IMR-90 (cell line): ENCODE data around the gene TACC3. TPM values are rescaled to one million over a fixed set of nuclear protein-coding genes. Genes with fewer than 3 reads are reported as not detected.

Source experiments
- ATAC-seq: fragments of 200-7000 bp; cut with Tn5 transposase; 2 replicates; pipeline ENCODE4 v1.9.1; 2020; ENCODE audit warnings: low read depth, mild to moderate bottlenecking, moderate library complexity
- BruUV-seq: library from RNA; stranded (reverse); fragments of 400-500 nt; replicated peaks from 2 replicates; lab custom pipeline; 2021; lab: Mats Ljungman, UMichigan
- CTCF ChIA-PET: fragments of 300-600 bp; formaldehyde crosslinking; extraction: SDS; loops from one replicate; lab custom pipeline; 2021; ENCODE audit warnings: antibody characterized with exemption; lab: Yijun Ruan, JAX
- POLR2A ChIA-PET: fragments of 300-600 bp; sonication (Branson Sonifier 250); formaldehyde crosslinking; loops from one replicate; lab custom pipeline; 2022; ENCODE audit warnings: antibody characterized with exemption; ENCODE audit not compliant: unreplicated experiment; lab: Charles Lee
- DNase-seq: peaks from one replicate; pipeline ENCODE4 v3.0.0; 2013
- H2AFZ ChIP-seq: replicated peaks from 2 replicates; pipeline ENCODE3; 2013; ENCODE audit warnings: low read length, mild to moderate bottlenecking; ENCODE audit not compliant: poor library complexity
- H2AK5ac ChIP-seq: 2 replicates; pipeline ENCODE4 v1.6.1; 2013; ENCODE audit warnings: low read depth, low read length, inconsistent platforms
- H2AK9ac ChIP-seq: replicated peaks from 2 replicates; pipeline ENCODE3; 2013; ENCODE audit warnings: mild to moderate bottlenecking, low read depth, low read length, moderate library complexity; ENCODE audit not compliant: poor library complexity
- H2BK120ac ChIP-seq: 2 replicates; pipeline ENCODE4 v1.6.1; 2013; ENCODE audit warnings: low read depth, low read length, inconsistent platforms
- H2BK15ac ChIP-seq: 3 replicates; pipeline ENCODE4 v1.6.1; 2013; ENCODE audit warnings: low read depth, low read length, inconsistent platforms
- H2BK20ac ChIP-seq: 2 replicates; pipeline ENCODE4 v1.6.1; 2013; ENCODE audit warnings: low read depth, mild to moderate bottlenecking, inconsistent platforms, low read length, moderate library complexity
- H2BK5ac ChIP-seq: 2 replicates; pipeline ENCODE4 v1.6.1; 2013; ENCODE audit warnings: mild to moderate bottlenecking, low read depth, low read length, inconsistent platforms; ENCODE audit not compliant: poor library complexity, severe bottlenecking
- H3K14ac ChIP-seq: replicated peaks from 2 replicates; pipeline ENCODE4 v1.6.1; 2013; ENCODE audit warnings: low read depth, low read length, inconsistent platforms
- H3K18ac ChIP-seq: 2 replicates; pipeline ENCODE4 v1.6.1; 2013; ENCODE audit warnings: low read depth, low read length, control low read depth
- H3K23ac ChIP-seq: 2 replicates; pipeline ENCODE4 v1.6.1; 2013; ENCODE audit warnings: low read depth, low read length, inconsistent platforms
- H3K27ac ChIP-seq: 2 replicates; pipeline ENCODE4 v1.5.1; 2013; ENCODE audit warnings: mild to moderate bottlenecking, control low read depth, low read length; ENCODE audit not compliant: insufficient read depth
- H3K27me3 ChIP-seq: 2 replicates; pipeline ENCODE4 v1.6.1; 2013; ENCODE audit warnings: low read length; ENCODE audit not compliant: control insufficient read depth, insufficient read depth
- H3K36me3 ChIP-seq: 2 replicates; pipeline ENCODE4 v1.6.1; 2013; ENCODE audit warnings: low read length, mixed read lengths; ENCODE audit not compliant: control insufficient read depth, insufficient read depth
- H3K4ac ChIP-seq: 2 replicates; pipeline ENCODE4 v1.6.1; 2013; ENCODE audit warnings: low read depth, low read length, inconsistent platforms
- H3K4me1 ChIP-seq: 2 replicates; pipeline ENCODE4 v1.6.1; 2013; ENCODE audit warnings: low read length, mixed read lengths; ENCODE audit not compliant: control insufficient read depth, insufficient read depth
- H3K4me2 ChIP-seq: 2 replicates; pipeline ENCODE4 v1.6.1; 2013; ENCODE audit warnings: low read depth, mild to moderate bottlenecking, control low read depth, low read length, moderate library complexity
- H3K4me3 ChIP-seq: 2 replicates; pipeline ENCODE4 v1.5.1; 2013; ENCODE audit warnings: low read depth, mild to moderate bottlenecking, control low read depth, low read length, moderate library complexity; ENCODE audit not compliant: insufficient read depth
- H3K56ac ChIP-seq: 2 replicates; pipeline ENCODE4 v1.6.1; 2013; ENCODE audit warnings: low read length, inconsistent platforms; ENCODE audit not compliant: insufficient read depth; ENCODE audit errors: extremely low read depth
- H3K79me1 ChIP-seq, 2 experiments: 2 replicates each; pipeline ENCODE4 v1.6.1; 2013; ENCODE audit warnings: low read length in 2 of 2, inconsistent platforms in 1 of 2, low read depth in 1 of 2
- H3K9ac ChIP-seq: 2 replicates; pipeline ENCODE4 v1.6.1; 2013; ENCODE audit warnings: low read depth, low read length, control low read depth
- H3K9me1 ChIP-seq: 2 replicates; pipeline ENCODE4 v1.6.1; 2013; ENCODE audit warnings: low read length, inconsistent platforms; ENCODE audit not compliant: insufficient read depth
- H3K9me3 ChIP-seq: 2 replicates; pipeline ENCODE4 v1.6.1; 2013; ENCODE audit warnings: low read length; ENCODE audit not compliant: control insufficient read depth, insufficient read depth
- H4K20me1 ChIP-seq: 2 replicates; pipeline ENCODE4 v1.6.1; 2013; ENCODE audit warnings: low read length, inconsistent platforms; ENCODE audit not compliant: insufficient read depth
- H4K5ac ChIP-seq: 2 replicates; pipeline ENCODE4 v1.6.1; 2013; ENCODE audit warnings: mild to moderate bottlenecking, low read depth, low read length, control low read depth
- H4K8ac ChIP-seq, 2 experiments: 2 replicates each; pipeline ENCODE4 v1.6.1; 2013; ENCODE audit warnings: low read depth in 2 of 2, low read length in 2 of 2, control low read depth in 1 of 2, inconsistent platforms in 1 of 2
- H4K91ac ChIP-seq: 2 replicates; pipeline ENCODE4 v1.6.1; 2013; ENCODE audit warnings: low read depth, low read length, inconsistent platforms; ENCODE audit not compliant: insufficient read depth
- BHLHE40 ChIP-seq: fragments of 150-350 bp; IDR thresholded peaks from 2 replicates; pipeline ENCODE4 v1.6.1; 2016; ENCODE audit warnings: mild to moderate bottlenecking, low read depth, low read length
- CEBPB ChIP-seq: IDR thresholded peaks from 2 replicates; pipeline ENCODE4 v1.6.1; 2012; ENCODE audit warnings: low read depth, low read length, improper control_type of control experiment
- CHD1 ChIP-seq: IDR thresholded peaks from 2 replicates; pipeline ENCODE4 v1.6.1; 2012; ENCODE audit warnings: low read depth, low read length, improper control_type of control experiment
- ELK1 ChIP-seq: fragments of 150-350 bp; IDR thresholded peaks from 2 replicates; pipeline ENCODE4 v1.6.1; 2016; ENCODE audit warnings: low read depth, mild to moderate bottlenecking, low read length, moderate library complexity, borderline replicate concordance
- FOS ChIP-seq: fragments of 150-350 bp; IDR thresholded peaks from 2 replicates; pipeline ENCODE4 v1.6.1; 2016; ENCODE audit warnings: low read depth, low read length
- MAFK ChIP-seq: IDR thresholded peaks from 2 replicates; pipeline ENCODE4 v1.6.1; 2012; ENCODE audit warnings: low read depth, low read length, improper control_type of control experiment
- MAZ ChIP-seq: IDR thresholded peaks from 2 replicates; pipeline ENCODE4 v1.6.1; 2012; ENCODE audit warnings: low read depth, mild to moderate bottlenecking, low read length, improper control_type of control experiment, moderate library complexity, borderline replicate concordance
- MXI1 ChIP-seq: IDR thresholded peaks from 2 replicates; pipeline ENCODE4 v1.6.1; 2012; ENCODE audit warnings: low read depth, mild to moderate bottlenecking, low read length, moderate library complexity, borderline replicate concordance
- NFE2L2 ChIP-seq: fragments of 150-350 bp; IDR thresholded peaks from 2 replicates; pipeline ENCODE4 v1.6.1; 2016; ENCODE audit warnings: low read depth, mild to moderate bottlenecking, low read length
- POLR2A ChIP-seq: IDR thresholded peaks from 2 replicates; pipeline ENCODE4 v1.6.1; 2012; ENCODE audit warnings: mild to moderate bottlenecking, low read depth, low read length
- RAD21 ChIP-seq: IDR thresholded peaks from 2 replicates; pipeline ENCODE4 v1.6.1; 2012; ENCODE audit warnings: low read length, improper control_type of control experiment
- RCOR1 ChIP-seq: IDR thresholded peaks from 2 replicates; pipeline ENCODE4 v1.6.1; 2012; ENCODE audit warnings: mild to moderate bottlenecking, low read length, improper control_type of control experiment; ENCODE audit not compliant: insufficient replicate concordance
- RFX5 ChIP-seq: IDR thresholded peaks from 2 replicates; pipeline ENCODE4 v1.8.0; 2012; ENCODE audit warnings: low read depth, mild to moderate bottlenecking, low read length, moderate library complexity
- SMC3 ChIP-seq: fragments of 150-350 bp; IDR thresholded peaks from 2 replicates; pipeline ENCODE4 v1.6.1; 2016; ENCODE audit warnings: low read depth, mild to moderate bottlenecking, antibody characterized with exemption, low read length, moderate library complexity
- USF2 ChIP-seq: fragments of 150-350 bp; IDR thresholded peaks from 2 replicates; pipeline ENCODE4 v1.6.1; 2017; ENCODE audit warnings: mild to moderate bottlenecking, antibody characterized with exemption, low read length, low read depth
- WGBS, 2 experiments: methylation state at CpG; one replicate each; pipeline versions ENCODE4 v1.1.5 to v1.1.7; 2013; ENCODE audit warnings: missing lambda C conversion rate in 2 of 2; ENCODE audit not compliant: insufficient read length in 1 of 2; ENCODE audit errors: extremely low coverage in 2 of 2; 5-methylcytosine and 5-hydroxymethylcytosine counted together
- dilution Hi-C: fragments of 300-500 bp; cut with HindIII; formaldehyde crosslinking; loops from one replicate; pipeline ENCODE4 v1.14.3; 2018; ENCODE audit warnings: low sequenced_read_pairs; ENCODE audit not compliant: unreplicated experiment
- in situ Hi-C: fragments of 300-500 bp; cut with MboI; formaldehyde crosslinking; loops from 3 replicates; pipeline ENCODE4 v1.14.3; 2019; ENCODE audit warnings: low sequenced_read_pairs, inconsistent platforms, mixed read lengths
- intact Hi-C: fragments of 100-400 bp; cut with micrococcal nuclease; formaldehyde crosslinking; loops from 2 replicates; pipeline ENCODE4 v1.10.0; 2022
- polyA plus RNA-seq, 3 experiments: library from polyadenylated mRNA; depleted of rRNA; stranded (reverse); fragments of >200 nt; gene quantifications; 2 replicates each; pipeline ENCODE4 v1.2.3, GENCODE V29; 2012; ENCODE audit warnings: low replicate concordance in 1 of 3
- total RNA-seq: library from RNA; depleted of rRNA; stranded (reverse); fragments of >200 nt; gene quantifications from 2 replicates; pipeline ENCODE4 v1.2.3, GENCODE V29; 2012
- TF ChIP-seq, protein P1 (sequence below): conservative IDR thresholded peaks from 2 replicates; pipeline ENCODE4 v1.5.1; 2012; ENCODE audit warnings: mild to moderate bottlenecking, low read depth, low read length, improper control_type of control experiment

Gene TACC3
- total and polyA plus RNA-seq, 2 of the 4 experiments (the other 2 are of a cell fraction), result 15.1 to 49.7 TPM

GRCh38 chr4:1740021-1740545, 18.8 kb downstream of the TACC3 start:
- ChIA-PET POLR2A (no interaction called here), CTCF (no interaction called here)
- H3K36me3 ChIP-seq, result peaks cover 50% of the 10 kb centered on the region
- no peak overlapping the region for H2AK9ac ChIP-seq
- WGBS, 2 experiments, result 94% methylated on average over 8 of the region's 22 CpGs; no CpG with 5 or more reads in 1 of the 2 experiments
- no peak overlapping the region for H3K14ac ChIP-seq
- H2BK120ac ChIP-seq, result no peak overlapping the region
- no peak for ATAC-seq
- peaks cover 0 to 12% of the 10 kb centered on the region in 2 experiments; a peak in 2 of 4 replicates for H3K79me1 ChIP-seq
- TF ChIP-seq RFX5, result no peak
- no peak for TF ChIP-seq CEBPB
- no peak for TF ChIP-seq RCOR1
- no peak for TF ChIP-seq MXI1
- TF ChIP-seq MAFK, result no peak
- TF ChIP-seq CHD1, result no peak
- TF ChIP-seq ELK1, result no peak
- no peak for TF ChIP-seq SMC3
- TF ChIP-seq FOS, result no peak
- no peak for TF ChIP-seq MAZ
- TF ChIP-seq RAD21, result no peak
- TF ChIP-seq BHLHE40, result no peak
- TF ChIP-seq, protein P1, sequence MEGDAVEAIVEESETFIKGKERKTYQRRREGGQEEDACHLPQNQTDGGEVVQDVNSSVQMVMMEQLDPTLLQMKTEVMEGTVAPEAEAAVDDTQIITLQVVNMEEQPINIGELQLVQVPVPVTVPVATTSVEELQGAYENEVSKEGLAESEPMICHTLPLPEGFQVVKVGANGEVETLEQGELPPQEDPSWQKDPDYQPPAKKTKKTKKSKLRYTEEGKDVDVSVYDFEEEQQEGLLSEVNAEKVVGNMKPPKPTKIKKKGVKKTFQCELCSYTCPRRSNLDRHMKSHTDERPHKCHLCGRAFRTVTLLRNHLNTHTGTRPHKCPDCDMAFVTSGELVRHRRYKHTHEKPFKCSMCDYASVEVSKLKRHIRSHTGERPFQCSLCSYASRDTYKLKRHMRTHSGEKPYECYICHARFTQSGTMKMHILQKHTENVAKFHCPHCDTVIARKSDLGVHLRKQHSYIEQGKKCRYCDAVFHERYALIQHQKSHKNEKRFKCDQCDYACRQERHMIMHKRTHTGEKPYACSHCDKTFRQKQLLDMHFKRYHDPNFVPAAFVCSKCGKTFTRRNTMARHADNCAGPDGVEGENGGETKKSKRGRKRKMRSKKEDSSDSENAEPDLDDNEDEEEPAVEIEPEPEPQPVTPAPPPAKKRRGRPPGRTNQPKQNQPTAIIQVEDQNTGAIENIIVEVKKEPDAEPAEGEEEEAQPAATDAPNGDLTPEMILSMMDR, result no peak
- no peak for TF ChIP-seq NFE2L2
- TF ChIP-seq USF2, result no peak
- no peak for TF ChIP-seq POLR2A
- H3K23ac ChIP-seq, result no peak overlapping the region
- no peak overlapping the region for H4K91ac ChIP-seq
- no peak overlapping the region for H3K4me3 ChIP-seq
- H3K56ac ChIP-seq, result no peak overlapping the region
- H2BK5ac ChIP-seq, result no peak overlapping the region
- no peaks in the 10 kb centered on the region for H3K27me3 ChIP-seq
- H3K4me1 ChIP-seq, result no peaks in the 10 kb centered on the region
- in situ Hi-C loops, result loop anchor here (5.0 kb wide), 2 partner anchors 72 to 162 kb away; no protein-coding TSS in a partner anchor
- H3K4me2 ChIP-seq, result no peak overlapping the region
- no peak overlapping the region for H4K5ac ChIP-seq
- no peak overlapping the region for H3K4ac ChIP-seq
- peaks cover 11% of the 10 kb centered on the region for H3K9me3 ChIP-seq
- no TSS peak for BruUV-seq
- H2AFZ ChIP-seq, result no peak overlapping the region
- H2BK20ac ChIP-seq, result no peak overlapping the region
- DNase-seq, result no peak
- no peaks in the 10 kb centered on the region; the same call in 1 of the 2 replicates for H4K20me1 ChIP-seq
- H3K18ac ChIP-seq, result no peak overlapping the region
- intact Hi-C loops, result no loop called here
- H3K9me1 ChIP-seq, result no peaks in the 10 kb centered on the region
- no peak overlapping the region for H2BK15ac ChIP-seq
- no peak overlapping the region for H3K27ac ChIP-seq
- H3K9ac ChIP-seq, result no peak overlapping the region
- H4K8ac ChIP-seq, result no peak overlapping the region
- dilution Hi-C loops, result no loop called here
- H2AK5ac ChIP-seq, result no peak overlapping the region
